Suprapubic skin (tissue), 4 donors: ENCODE results near the gene UNC45B. TPM values are rescaled to one million over a fixed set of nuclear protein-coding genes. Genes with fewer than 3 reads are reported as not detected.

Experiments used
- DNase-seq, 2 donors: peaks; one replicate each; pipeline ENCODE4 v3.0.0-alpha.2; 2019; ENCODE audit warnings: low spot score in 2 of 2
- H3K27ac ChIP-seq: fragments of 200-600 bp; sonication (generic); one replicate; pipeline ENCODE4 v1.5.1; 2019
- H3K27me3 ChIP-seq: fragments of 200-600 bp; sonication (generic); one replicate; pipeline ENCODE4 v1.5.1; 2019
- H3K36me3 ChIP-seq: fragments of 200-600 bp; sonication (generic); one replicate; pipeline ENCODE4 v1.5.1; 2019
- H3K4me1 ChIP-seq: fragments of 200-600 bp; sonication (generic); one replicate; pipeline ENCODE4 v1.5.1; 2019
- H3K4me3 ChIP-seq: fragments of 200-600 bp; sonication (generic); one replicate; pipeline ENCODE4 v1.5.1; 2019; ENCODE audit warnings: mild to moderate bottlenecking
- H3K9me3 ChIP-seq: fragments of 200-600 bp; sonication (generic); one replicate; pipeline ENCODE4 v1.5.1; 2019
- EP300 ChIP-seq: sonication (generic); formaldehyde crosslinking; IDR thresholded peaks from one replicate; pipeline ENCODE4 v1.6.1; 2017; ENCODE audit warnings: antibody characterized with exemption
- POLR2A ChIP-seq, 2 donors: fragments of 450-650 bp; IDR thresholded peaks; one replicate each; pipeline ENCODE4 v1.6.1; 2017; ENCODE audit warnings: antibody characterized with exemption in 2 of 2, mild to moderate bottlenecking in 2 of 2, moderate library complexity in 2 of 2
- POLR2AphosphoS5 ChIP-seq, 3 donors: sonication (generic); formaldehyde crosslinking; IDR thresholded peaks; one replicate each; pipeline ENCODE4 v1.6.1; 2017; ENCODE audit warnings: antibody characterized with exemption in 3 of 3
- WGBS: methylation state at CpG from one replicate; pipeline ENCODE4 v1.1.5; 2018; 5-methylcytosine and 5-hydroxymethylcytosine counted together
- total RNA-seq, 4 donors: library from RNA; depleted of rRNA; stranded (reverse); fragments of >200 nt; gene quantifications; one replicate each; pipeline ENCODE4 v1.1.0, GENCODE V29; 2016
- TF ChIP-seq, protein P1 (sequence below), 2 donors: fragments of 200-600 bp in 1 of 2; fragments of 450-650 bp in 1 of 2; sonication (generic) in 1 of 2; IDR thresholded peaks; one replicate each; pipeline ENCODE4 v1.5.1; 2016 to 2019; ENCODE audit warnings: antibody characterized with exemption in 2 of 2, mild to moderate bottlenecking in 1 of 2, moderate library complexity in 1 of 2

Gene UNC45B
- total RNA-seq, 4 donors from 2014 or later = not detected

DNA sequence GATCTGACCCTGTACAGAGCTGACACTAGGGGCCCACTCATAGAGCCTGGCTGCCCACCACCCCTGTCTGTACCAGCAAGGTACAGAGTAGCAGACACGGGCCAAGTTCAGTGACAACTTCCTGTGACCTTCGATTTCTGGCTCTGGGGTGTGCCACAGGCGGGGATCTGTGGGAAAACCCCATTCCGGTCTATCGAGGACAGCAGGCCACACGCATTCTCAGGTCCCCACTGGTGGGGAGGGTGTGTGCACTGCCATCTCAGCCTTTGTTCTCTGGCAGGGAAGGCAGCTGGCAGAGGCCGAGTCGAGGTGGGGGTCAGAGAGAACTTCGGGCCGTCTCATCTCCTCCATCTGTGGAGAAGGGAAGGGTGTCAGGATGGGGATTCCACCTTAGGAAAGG is 15.5 kb upstream of the UNC45B start:
- TF ChIP-seq POLR2AphosphoS5 (IDR thresholded peaks at IDR 0.05) (no peak), POLR2A (IDR thresholded peaks at IDR 0.05) (no peak), EP300 (no peak)
- TF ChIP-seq, protein P1, sequence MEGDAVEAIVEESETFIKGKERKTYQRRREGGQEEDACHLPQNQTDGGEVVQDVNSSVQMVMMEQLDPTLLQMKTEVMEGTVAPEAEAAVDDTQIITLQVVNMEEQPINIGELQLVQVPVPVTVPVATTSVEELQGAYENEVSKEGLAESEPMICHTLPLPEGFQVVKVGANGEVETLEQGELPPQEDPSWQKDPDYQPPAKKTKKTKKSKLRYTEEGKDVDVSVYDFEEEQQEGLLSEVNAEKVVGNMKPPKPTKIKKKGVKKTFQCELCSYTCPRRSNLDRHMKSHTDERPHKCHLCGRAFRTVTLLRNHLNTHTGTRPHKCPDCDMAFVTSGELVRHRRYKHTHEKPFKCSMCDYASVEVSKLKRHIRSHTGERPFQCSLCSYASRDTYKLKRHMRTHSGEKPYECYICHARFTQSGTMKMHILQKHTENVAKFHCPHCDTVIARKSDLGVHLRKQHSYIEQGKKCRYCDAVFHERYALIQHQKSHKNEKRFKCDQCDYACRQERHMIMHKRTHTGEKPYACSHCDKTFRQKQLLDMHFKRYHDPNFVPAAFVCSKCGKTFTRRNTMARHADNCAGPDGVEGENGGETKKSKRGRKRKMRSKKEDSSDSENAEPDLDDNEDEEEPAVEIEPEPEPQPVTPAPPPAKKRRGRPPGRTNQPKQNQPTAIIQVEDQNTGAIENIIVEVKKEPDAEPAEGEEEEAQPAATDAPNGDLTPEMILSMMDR (IDR thresholded peaks at IDR 0.05) = no peak
- no peak for DNase-seq
- H3K9me3 ChIP-seq = no peaks in the 10 kb centered on the region
- H3K27me3 ChIP-seq = no peaks in the 10 kb centered on the region
- H3K27ac ChIP-seq = no peak overlapping the region
- 79% methylated on average over 6 of the region's 10 CpGs for WGBS
- peaks cover 65% of the 10 kb centered on the region for H3K36me3 ChIP-seq
- no peak overlapping the region for H3K4me3 ChIP-seq
- H3K4me1 ChIP-seq = no peaks in the 10 kb centered on the region

DNA sequence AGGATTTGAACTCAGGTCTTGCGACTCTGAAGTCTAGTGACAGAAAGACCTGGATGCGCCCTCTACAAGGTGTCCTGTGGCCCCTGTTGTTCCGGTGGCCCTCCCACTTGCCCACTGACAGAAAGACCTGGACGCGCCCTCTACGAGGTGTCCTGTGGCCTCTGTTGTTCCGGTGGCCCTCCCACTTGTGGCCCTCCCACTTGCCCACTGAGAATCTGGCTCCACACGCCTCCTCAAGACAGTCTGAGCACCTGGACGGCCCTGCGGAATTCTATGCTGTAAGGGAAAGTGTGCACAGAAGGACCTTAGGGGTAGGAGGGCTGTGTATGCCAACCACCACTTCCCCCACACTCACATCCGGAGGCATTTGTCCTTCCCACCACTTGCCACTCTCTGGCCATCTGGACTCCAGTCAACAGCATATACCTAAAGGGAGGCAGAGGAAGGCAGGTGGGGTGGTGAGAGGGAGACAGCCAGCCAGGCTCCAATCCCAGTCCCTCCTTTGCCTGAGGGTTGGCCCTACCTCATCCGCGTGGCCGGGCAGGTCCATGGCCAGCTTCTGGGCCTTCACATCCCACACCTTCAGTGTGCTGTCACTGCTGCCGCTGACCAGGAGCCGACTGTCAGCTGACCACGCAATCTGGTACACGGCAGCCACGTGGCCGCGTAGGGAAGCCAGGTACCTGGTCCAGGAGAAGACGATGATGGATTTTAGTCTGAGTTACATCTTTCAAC is 14.6 kb upstream of the UNC45B start:
- Histone ChIP-seq H3K27ac (no peak overlapping the region), H3K4me1 (no peaks in the 10 kb centered on the region), H3K9me3 (no peaks in the 10 kb centered on the region), H3K27me3 (no peaks in the 10 kb centered on the region), H3K4me3 (no peak overlapping the region), H3K36me3 (peaks cover 74% of the 10 kb centered on the region)
- no peak for DNase-seq
- no peak for TF ChIP-seq POLR2AphosphoS5 (IDR thresholded peaks at IDR 0.05)
- no peak for TF ChIP-seq POLR2A (IDR thresholded peaks at IDR 0.05)
- WGBS = 91% methylated on average over 11 of the region's 22 CpGs

DNA sequence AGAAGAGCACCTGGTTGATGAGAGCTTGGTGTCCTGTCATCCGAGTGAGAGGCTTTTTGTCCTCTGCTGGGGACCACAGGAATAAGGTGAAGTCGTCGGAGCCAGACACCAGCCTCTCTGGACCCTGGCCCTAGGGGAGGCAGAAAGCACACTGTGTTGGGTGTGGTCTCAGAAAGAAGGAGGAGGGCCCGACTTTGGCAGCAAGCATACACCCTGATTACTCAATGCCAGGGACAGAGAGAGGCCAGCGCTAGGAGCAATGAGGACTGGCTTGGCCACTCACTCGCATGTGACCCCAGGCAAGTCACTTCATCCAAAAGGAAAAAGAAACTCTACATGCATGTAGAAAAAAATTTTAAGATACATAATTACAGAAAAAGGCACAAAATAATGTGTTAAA is 12.3 kb upstream of the UNC45B start:
- TF ChIP-seq, protein P1 (IDR thresholded peaks at IDR 0.05) = no peak
- TF ChIP-seq POLR2A (IDR thresholded peaks at IDR 0.05) = no peak
- Histone ChIP-seq H3K4me1 (no peaks in the 10 kb centered on the region), H3K9me3 (no peaks in the 10 kb centered on the region), H3K27ac (no peak overlapping the region), H3K4me3 (no peak overlapping the region), H3K36me3 (peaks cover 86% of the 10 kb centered on the region), H3K27me3 (no peaks in the 10 kb centered on the region)
- DNase-seq = peak in 1 of 2 donors; percentile 75
- WGBS = 71% methylated on average over 6 of the region's 6 CpGs

DNA sequence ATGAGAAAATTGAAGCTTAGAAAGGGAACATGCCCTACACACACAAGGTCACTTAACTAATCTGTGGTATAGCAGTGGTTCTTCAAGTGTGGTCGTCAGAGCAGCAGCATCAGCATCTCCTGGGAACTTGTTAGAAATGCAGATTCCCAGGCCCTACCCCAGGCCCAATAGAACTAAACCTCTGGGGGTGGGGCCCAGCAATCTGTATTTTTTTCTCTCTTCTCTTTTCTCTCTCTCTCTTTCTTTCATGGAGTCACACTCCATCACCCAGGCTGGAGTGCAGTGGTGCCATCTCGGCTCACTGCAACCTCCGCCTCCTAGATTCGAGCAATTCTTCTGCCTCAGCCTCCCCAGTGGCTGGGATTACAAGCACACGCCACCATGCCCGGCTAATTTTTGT is 9.4 kb upstream of the UNC45B start:
- Histone ChIP-seq H3K9me3 (no peaks in the 10 kb centered on the region), H3K4me3 (no peak overlapping the region), H3K27me3 (no peaks in the 10 kb centered on the region), H3K27ac (no peak overlapping the region), H3K4me1 (peaks cover 15% of the 10 kb centered on the region), H3K36me3 (peaks cover 60% of the 10 kb centered on the region)
- TF ChIP-seq POLR2AphosphoS5 (IDR thresholded peaks at IDR 0.05) = no peak
- no peak for TF ChIP-seq POLR2A (IDR thresholded peaks at IDR 0.05)
- no peak for TF ChIP-seq EP300
- TF ChIP-seq, protein P1 (IDR thresholded peaks at IDR 0.05) = no peak
- 98% methylated on average over 6 of the region's 6 CpGs for WGBS
- DNase-seq = no peak

DNA sequence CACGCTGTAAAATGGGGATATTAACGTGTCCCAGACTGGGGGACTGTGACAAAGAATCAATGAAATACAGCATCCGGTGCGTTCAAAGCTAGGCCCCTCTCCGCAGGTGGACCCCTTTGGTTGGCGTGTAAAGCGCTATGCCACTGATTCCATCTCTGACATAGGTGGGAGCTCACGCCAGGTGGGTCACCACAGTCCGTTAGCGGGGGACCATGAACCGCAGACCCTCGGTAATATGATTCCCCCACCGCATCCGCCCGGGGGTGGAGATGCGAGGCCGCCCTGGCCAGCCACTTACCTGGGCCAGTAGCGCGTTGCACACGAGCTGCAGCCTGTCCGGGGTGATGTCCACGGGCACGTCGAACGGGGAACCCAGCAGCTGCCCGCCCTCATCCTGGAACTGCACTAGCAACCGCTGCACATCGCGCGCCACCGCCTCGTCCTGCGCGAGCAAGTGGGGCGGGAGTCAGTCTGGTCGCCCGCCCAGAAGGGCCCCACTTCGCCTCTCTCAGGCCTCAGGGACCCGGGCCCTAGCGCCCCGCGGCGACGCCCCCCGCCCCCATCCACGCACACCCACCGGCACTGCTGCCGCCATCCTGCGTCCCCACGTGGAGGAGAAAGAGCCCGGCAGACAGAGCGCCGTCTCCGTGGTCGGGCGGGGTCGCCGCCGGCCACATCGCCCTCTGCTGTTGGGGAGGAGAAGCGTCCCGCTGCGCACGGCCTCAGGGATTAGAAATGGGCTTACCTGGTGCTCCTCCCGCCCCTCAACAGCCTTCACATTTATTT is 5.7 kb upstream of the UNC45B start, which contains the start of gene NLE1:
Gene NLE1, minus strand, starts transcription at position 623 of the 786 bp plus-strand sequence. Its CDS starts 28 bp downstream, at position 595.
- 1% methylated on average over 20 of the region's 65 CpGs for WGBS
- Histone ChIP-seq H3K9me3 (no peaks in the 10 kb centered on the region), H3K36me3 (peaks cover 23% of the 10 kb centered on the region), H3K4me1 (peaks cover 15% of the 10 kb centered on the region), H3K27me3 (no peaks in the 10 kb centered on the region), H3K27ac (no peak within 1 kb of the TSS), H3K4me3 (peak within 1 kb of the TSS; percentile 80)
- TF ChIP-seq POLR2AphosphoS5 (IDR thresholded peaks at IDR 0.05) (peak in 2 of 3 donors; percentile 30 to 48), POLR2A (IDR thresholded peaks at IDR 0.05) (no peak), EP300 (no peak)
- TF ChIP-seq, protein P1 (IDR thresholded peaks at IDR 0.05) = peak; percentile 55 to 97
- peak; percentile 86 to 91 for DNase-seq
